Stomach (tissue), 4 donors: ENCODE results near the gene ANKMY2.

Source experiments
- CTCF ChIP-seq, 7 experiments: fragments of 450-650 bp in 4 of 7; fragments of 200-600 bp in 3 of 7; sonication (generic) in 3 of 7; IDR thresholded peaks; one replicate each; pipeline ENCODE4 v1.5.1; 2016 to 2019; ENCODE audit warnings: antibody characterized with exemption in 7 of 7, control low read depth in 2 of 7, mild to moderate bottlenecking in 1 of 7
- EP300 ChIP-seq: sonication (generic); formaldehyde crosslinking; IDR thresholded peaks from one replicate; pipeline ENCODE4 v1.6.1; 2017; ENCODE audit warnings: antibody characterized with exemption
- POLR2A ChIP-seq, 4 donors: fragments of 450-650 bp; IDR thresholded peaks; one replicate each; pipeline ENCODE4 v1.6.1; 2016; ENCODE audit warnings: antibody characterized with exemption in 4 of 4, control low read depth in 2 of 4, mild to moderate bottlenecking in 1 of 4, moderate library complexity in 1 of 4
- POLR2AphosphoS5 ChIP-seq, 3 donors: sonication (generic); formaldehyde crosslinking; IDR thresholded peaks; one replicate each; pipeline ENCODE4 v1.6.1; 2016; ENCODE audit warnings: antibody characterized with exemption in 3 of 3

- no peak for TF ChIP-seq CTCF (IDR thresholded peaks at IDR 0.05)
- TF ChIP-seq POLR2AphosphoS5 (IDR thresholded peaks at IDR 0.05): no peak
- no peak for TF ChIP-seq POLR2A (IDR thresholded peaks at IDR 0.05)
- TF ChIP-seq EP300: no peak
These were observed 39.4 kb upstream of the ANKMY2 start for GRCh38 chr7:16684935-16685334.
